Motor neuron (in vitro differentiated cells): ENCODE measurements around the gene RASSF9. TPM values are rescaled to one million over a fixed set of nuclear protein-coding genes. Genes with fewer than 3 reads are reported as not detected.

ENCODE experiments used
- ATAC-seq, 8 experiments: fragments of 200-7000 bp; cut with Tn5 transposase; replicated peaks in 6 of 8; 2 replicates each; pipeline ENCODE4 v1.8.0; 2021; ENCODE audit warnings: mild to moderate bottlenecking in 8 of 8, moderate library complexity in 8 of 8
- H3K27ac ChIP-seq, 2 donors: fragments of 250-450 bp; sonication (Bioruptor Pico); 2 replicates each; pipeline ENCODE4 v1.9.0; 2021; ENCODE audit warnings: antibody characterized with exemption in 2 of 2, mild to moderate bottlenecking in 2 of 2, moderate library complexity in 1 of 2
- H3K4me1 ChIP-seq, 2 donors: fragments of 250-450 bp; sonication (Bioruptor Pico); replicated peaks in 1 of 2; 2 replicates each; pipeline ENCODE4 v1.6.1; 2021; ENCODE audit warnings: antibody characterized with exemption in 2 of 2, mild to moderate bottlenecking in 2 of 2, moderate library complexity in 1 of 2
- H3K4me3 ChIP-seq, 5 donors: fragments of 250-450 bp; sonication (Bioruptor Pico); 2 replicates each; pipeline ENCODE4 v1.9.0; 2021; ENCODE audit warnings: antibody characterized with exemption in 5 of 5, mild to moderate bottlenecking in 5 of 5, moderate library complexity in 4 of 5
- WGBS, 10 experiments: fragments of 450-650 bp; shearing (Covaris generic); methylation state at CpG; one replicate each; pipeline ENCODE4 v1.0.0; 2022; 5-methylcytosine and 5-hydroxymethylcytosine counted together
- in situ Hi-C, 9 experiments: fragments of 400-800 bp; cut with MboI; loops; one replicate each; pipeline ENCODE4 v1.15.0; 2021; ENCODE audit warnings: low sequenced_read_pairs in 9 of 9, low pct_unique_long_range_greater_than_20kb in 2 of 9; ENCODE audit not compliant: unreplicated experiment in 9 of 9
- total RNA-seq, 8 experiments: library from RNA; unstranded; fragments of 300-600 nt; gene quantifications; 2 replicates each; pipeline versions ENCODE4 v1.2.3 to v1.2.4, GENCODE V29; 2022

Gene RASSF9
- total RNA-seq, 8 experiments from 2014 or later = 0.04 to 6.0 (median 0.20) TPM

- peak in 3 of 8 experiments; percentile 20 to 56 (median 52) for ATAC-seq
- in situ Hi-C loops = no loop called here
- Histone ChIP-seq H3K27ac (no peak overlapping the region), H3K4me1 (no peaks in the 10 kb centered on the region), H3K4me3 (no peak overlapping the region)
- WGBS, 10 experiments = 0 to 100% (median 45%) methylated on average over 1 to 4 of the region's 4 CpGs; no CpG with 5 or more reads in 1 of the 10 experiments
Observed at GRCh38 chr12:85835426-85836196, 598 bp downstream of the RASSF9 start.

DNA sequence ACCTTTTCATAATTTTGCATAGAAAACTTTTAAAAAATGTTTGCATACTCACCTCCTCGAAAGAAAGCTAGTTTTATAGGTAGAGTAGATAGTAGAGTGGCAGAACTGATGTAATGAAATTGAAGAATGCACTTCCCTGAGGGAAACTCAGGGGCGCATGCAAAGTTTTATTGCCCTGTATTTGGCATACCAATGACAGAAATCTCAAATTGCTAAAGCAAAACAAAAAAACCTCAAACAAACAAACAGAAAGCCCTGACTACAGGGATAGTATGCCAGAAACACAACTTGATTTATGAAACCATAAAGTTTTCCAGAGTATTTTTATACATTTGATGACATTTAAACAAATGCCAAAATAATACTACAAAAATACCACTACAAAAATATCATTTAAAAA, 1.8 kb downstream of the RASSF9 start:
- H3K4me3 ChIP-seq = no peak overlapping the region
- H3K27ac ChIP-seq = no peak overlapping the region
- in situ Hi-C loops = no loop called here
- no peaks in the 10 kb centered on the region for H3K4me1 ChIP-seq
- peak in 1 of 8 experiments; percentile 19 for ATAC-seq
- WGBS, 10 experiments = 0 to 100% (median 62%) methylated on average over 1 to 2 of the region's 2 CpGs

DNA sequence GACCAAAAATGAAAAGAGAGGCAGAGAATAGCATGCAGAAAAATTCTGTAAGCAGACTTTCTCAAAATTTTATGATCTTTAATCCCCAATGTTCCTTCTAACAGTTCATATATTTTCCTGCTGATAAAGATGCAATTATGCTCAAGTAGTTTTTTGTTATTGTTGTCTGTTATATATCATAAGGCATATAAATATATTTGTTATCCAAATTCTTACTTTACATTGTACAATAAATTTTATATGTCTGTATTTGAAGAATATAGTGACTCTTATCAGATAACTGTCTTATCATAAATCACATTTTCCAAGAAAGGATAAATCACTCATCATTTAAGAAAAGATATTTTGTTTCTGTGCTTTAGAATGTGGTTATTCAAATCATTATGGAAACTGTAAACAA, 2.6 kb downstream of the RASSF9 start:
- in situ Hi-C loops = no loop called here
- H3K27ac ChIP-seq = no peak overlapping the region
- no peak for ATAC-seq

GRCh38 chr12:85831327-85831990, 4.8 kb downstream of the RASSF9 start:
- Histone ChIP-seq H3K4me1 (no peaks in the 10 kb centered on the region), H3K27ac (no peak overlapping the region), H3K4me3 (no peak overlapping the region)
- 36 to 100% (median 89%) methylated on average over 1 to 2 of the region's 2 CpGs for WGBS, 10 experiments
- in situ Hi-C loops = no loop called here
- no peak for ATAC-seq

More for the DNA sequence above, 2.6 kb downstream of the RASSF9 start:
- no peaks in the 10 kb centered on the region for H3K4me1 ChIP-seq
- H3K4me3 ChIP-seq = no peak overlapping the region

- 0 to 100% (median 90%) methylated on average over 1 to 2 of the region's 2 CpGs for WGBS, 10 experiments
- no peak overlapping the region for H3K4me3 ChIP-seq
- H3K4me1 ChIP-seq = no peaks in the 10 kb centered on the region
- in situ Hi-C loops = no loop called here
- H3K27ac ChIP-seq = no peak overlapping the region
- peak in 2 of 8 experiments; percentile 34 to 44 for ATAC-seq
Observed at GRCh38 chr12:85829391-85829790, 6.8 kb downstream of the RASSF9 start.

DNA sequence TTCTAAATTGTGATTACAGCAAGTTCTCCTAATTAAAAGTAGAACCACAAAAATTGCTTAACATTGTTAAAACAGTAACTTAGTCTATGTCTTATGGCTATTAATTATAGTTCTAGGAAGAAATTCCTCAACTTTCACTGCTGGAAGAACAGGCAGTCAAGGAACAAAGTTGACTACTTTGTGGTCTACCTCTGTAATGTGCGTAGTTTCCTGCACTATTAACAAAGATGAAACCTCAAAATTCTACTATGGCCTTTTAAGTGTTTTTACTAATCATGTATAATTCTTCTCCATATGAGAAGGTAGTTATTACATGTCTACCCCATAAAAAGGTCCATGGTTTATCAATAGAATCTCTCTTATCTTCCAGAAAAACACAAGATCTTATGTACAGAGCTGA, 7.6 kb downstream of the RASSF9 start:
- ATAC-seq = no peak
- WGBS, 10 experiments = 50 to 100% (median 100%) methylated on average over 1 of the region's 1 CpG; no CpG with 5 or more reads in 2 of the 10 experiments
- no peak overlapping the region for H3K27ac ChIP-seq
- H3K4me3 ChIP-seq = no peak overlapping the region
- in situ Hi-C loops = no loop called here
- H3K4me1 ChIP-seq = no peaks in the 10 kb centered on the region

DNA sequence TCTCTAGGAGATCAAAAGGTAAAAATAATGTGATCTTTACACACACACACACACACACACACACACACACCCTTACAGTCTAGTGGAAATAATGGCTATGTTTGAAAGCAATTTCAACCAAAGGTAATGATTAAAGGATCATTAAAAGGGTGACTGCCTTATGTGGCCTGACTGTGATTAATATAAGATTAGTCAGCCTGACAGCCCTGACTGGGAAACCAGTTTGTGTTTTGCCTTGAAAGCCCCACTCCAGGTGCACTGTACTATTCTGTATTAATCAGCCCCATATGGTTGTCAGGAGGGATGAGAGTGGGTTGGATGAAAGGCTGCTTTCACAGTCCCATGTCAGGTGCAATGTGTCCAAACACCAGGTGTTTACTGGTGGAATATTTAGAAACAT, 10.5 kb downstream of the RASSF9 start:
- no peak overlapping the region for H3K4me3 ChIP-seq
- ATAC-seq = no peak
- H3K27ac ChIP-seq = no peak overlapping the region
- in situ Hi-C loops = no loop called here
- H3K4me1 ChIP-seq = no peaks in the 10 kb centered on the region

GRCh38 chr12:85823436-85824180, 12.6 kb downstream of the RASSF9 start:
- WGBS, 10 experiments = 23 to 100% (median 75%) methylated on average over 1 to 4 of the region's 4 CpGs; no CpG with 5 or more reads in 1 of the 10 experiments
- Histone ChIP-seq H3K4me3 (no peak overlapping the region), H3K27ac (no peak overlapping the region), H3K4me1 (no peaks in the 10 kb centered on the region)
- in situ Hi-C loops = no loop called here
- ATAC-seq = no peak

DNA sequence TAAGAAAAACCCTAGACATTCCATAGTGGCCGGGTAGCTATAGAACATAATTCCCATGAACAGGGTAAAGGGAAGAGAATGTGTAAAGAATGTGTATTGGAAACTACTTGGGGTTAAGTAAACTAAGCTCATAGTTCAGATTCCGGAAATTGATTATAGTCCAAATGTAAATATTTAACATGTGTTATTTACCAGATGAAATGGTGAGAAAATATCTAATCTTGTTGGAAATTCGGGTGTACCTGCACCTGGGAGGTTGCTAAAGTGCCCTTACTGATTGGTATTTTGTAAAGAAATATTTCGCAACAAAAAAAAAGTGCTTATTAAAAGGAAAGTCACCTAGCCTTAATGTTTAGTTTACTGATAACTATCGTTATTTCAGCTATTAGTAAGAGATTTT, 14.4 kb downstream of the RASSF9 start:
- H3K4me3 ChIP-seq = no peak overlapping the region
- 66 to 100% (median 91%) methylated on average over 1 to 5 of the region's 5 CpGs for WGBS, 10 experiments
- H3K27ac ChIP-seq = no peak overlapping the region
- no peaks in the 10 kb centered on the region for H3K4me1 ChIP-seq
- peak in 1 of 8 experiments; percentile 57 for ATAC-seq
- in situ Hi-C loops = no loop called here

GRCh38 chr12:85821206-85821605, 15.0 kb downstream of the RASSF9 start:
- no peak for ATAC-seq
- in situ Hi-C loops = no loop called here
- no peak overlapping the region for H3K27ac ChIP-seq
- no peaks in the 10 kb centered on the region for H3K4me1 ChIP-seq
- no peak overlapping the region for H3K4me3 ChIP-seq

- no peak overlapping the region for H3K4me3 ChIP-seq
- in situ Hi-C loops = no loop called here
- no peaks in the 10 kb centered on the region for H3K4me1 ChIP-seq
- H3K27ac ChIP-seq = no peak overlapping the region
- ATAC-seq = no peak
Observed at GRCh38 chr12:85820101-85820500, 16.1 kb downstream of the RASSF9 start.

GRCh38 chr12:85814741-85815140, 21.5 kb downstream of the RASSF9 start:
- H3K4me1 ChIP-seq = no peaks in the 10 kb centered on the region
- no peak for ATAC-seq
- H3K4me3 ChIP-seq = no peak overlapping the region
- H3K27ac ChIP-seq = no peak overlapping the region
- in situ Hi-C loops = no loop called here

DNA sequence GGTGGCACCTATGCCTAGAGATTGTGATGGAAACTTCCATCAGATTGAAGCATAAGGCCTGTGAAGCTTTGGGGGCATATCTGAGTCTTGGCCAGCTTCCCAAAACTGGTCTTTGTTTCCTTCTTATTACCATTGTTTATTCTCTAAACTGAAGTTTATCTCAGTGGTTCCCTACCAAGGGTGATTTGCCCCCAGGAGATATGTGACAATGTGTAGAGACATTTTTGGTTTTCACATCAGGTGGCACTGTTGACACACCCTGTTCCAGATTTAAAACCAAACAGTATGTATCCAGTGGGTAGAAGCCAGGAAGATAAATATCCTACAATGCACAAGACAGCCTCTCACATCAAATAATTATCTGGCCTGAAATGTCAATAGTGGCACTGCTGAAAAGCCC, 22.1 kb downstream of the RASSF9 start:
- in situ Hi-C loops = no loop called here
- H3K27ac ChIP-seq = no peak overlapping the region
- ATAC-seq = no peak
- no peak overlapping the region for H3K4me3 ChIP-seq
- H3K4me1 ChIP-seq = no peaks in the 10 kb centered on the region

- Histone ChIP-seq H3K4me3 (no peak overlapping the region), H3K4me1 (no peaks in the 10 kb centered on the region), H3K27ac (no peak overlapping the region)
- no peak for ATAC-seq
- in situ Hi-C loops = no loop called here
Observed at GRCh38 chr12:85809500-85809899, 26.7 kb downstream of the RASSF9 start.
